ENCODE data around the gene JAKMIP3.
"Not testable (repeated sequence)": the region's sequence is repeated elsewhere in the genome, so short reads cannot be mapped to it uniquely, and the experiment has no call there.

Gene JAKMIP3

DNA sequence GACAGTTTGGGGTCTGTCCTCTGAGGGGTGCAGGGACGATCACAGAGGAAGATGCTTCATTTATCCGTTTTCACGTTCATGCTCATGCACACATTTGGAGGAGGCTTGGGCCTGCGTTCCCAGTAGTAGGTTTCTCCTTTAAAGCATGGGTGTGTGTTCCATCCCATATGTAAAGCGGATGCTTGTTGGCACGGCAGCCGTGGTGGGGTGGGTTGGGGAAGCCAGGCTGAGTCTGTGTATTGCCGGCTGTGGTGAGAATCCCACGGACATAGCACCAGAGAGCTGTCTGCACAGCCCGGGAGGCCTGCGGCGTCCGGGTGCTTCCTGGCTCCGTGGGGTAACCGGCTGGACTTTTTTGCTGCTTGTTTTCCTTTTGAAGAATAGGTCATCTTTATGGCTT lies 440 bp downstream of the JAKMIP3 start:
- DNase-seq (ENCODE audit: low read depth), result no peak

DNA sequence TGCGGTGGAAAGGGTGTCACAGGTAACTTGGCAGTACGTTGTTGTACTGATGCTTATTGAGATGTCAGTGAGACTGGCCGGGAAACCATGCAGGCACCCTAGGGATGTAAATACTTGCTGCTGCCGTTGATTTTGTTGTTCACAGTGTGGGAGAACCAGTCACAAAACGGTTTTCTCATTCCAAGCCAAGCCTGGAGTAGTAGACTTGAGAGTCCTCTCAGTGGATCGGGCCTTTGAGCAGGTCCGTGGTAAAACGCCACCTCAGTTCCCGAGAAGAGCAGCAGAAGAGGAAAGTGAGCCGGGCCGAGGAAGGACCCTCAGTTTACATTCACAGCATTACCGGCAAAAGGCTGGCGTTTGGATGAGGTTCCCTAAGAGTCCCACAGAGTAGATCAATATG lies 1.1 kb downstream of the JAKMIP3 start:
- no peak for DNase-seq (ENCODE audit: low read depth)

DNA sequence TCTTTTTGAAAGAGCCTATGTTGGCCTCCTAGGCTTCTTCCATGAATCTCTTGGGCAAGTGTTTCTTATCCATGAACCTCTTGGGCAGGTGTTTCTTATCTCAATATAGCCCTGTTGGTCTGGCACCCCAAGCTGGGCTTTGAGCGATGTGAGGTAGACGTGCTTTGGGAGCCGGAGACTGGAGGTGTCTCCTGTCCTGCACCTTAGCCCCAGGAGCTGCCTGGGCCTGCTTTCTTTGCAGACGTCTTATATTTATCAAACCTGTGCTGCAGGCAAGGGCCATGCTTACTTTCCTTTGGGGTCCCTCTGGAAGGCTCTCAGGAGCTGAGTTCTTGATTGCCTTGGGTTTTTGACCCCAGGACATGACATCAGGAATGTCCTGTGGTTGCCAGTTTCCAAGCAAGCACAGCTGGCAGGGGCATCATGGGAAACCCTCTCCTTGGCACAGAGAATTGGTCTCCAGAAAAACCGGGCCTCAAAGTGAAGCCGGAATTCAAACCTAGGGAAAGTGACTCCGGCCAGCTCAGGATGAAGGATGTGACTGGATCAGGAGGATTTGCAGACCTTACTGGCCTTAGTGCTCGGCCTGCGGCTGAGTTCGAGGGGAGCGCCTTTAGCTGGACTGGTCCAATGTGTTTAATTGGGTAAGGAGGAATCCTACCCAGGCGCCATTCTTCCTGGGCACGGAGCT lies 2.8 kb downstream of the JAKMIP3 start:
- no peak for DNase-seq (ENCODE audit: low read depth)

DNA sequence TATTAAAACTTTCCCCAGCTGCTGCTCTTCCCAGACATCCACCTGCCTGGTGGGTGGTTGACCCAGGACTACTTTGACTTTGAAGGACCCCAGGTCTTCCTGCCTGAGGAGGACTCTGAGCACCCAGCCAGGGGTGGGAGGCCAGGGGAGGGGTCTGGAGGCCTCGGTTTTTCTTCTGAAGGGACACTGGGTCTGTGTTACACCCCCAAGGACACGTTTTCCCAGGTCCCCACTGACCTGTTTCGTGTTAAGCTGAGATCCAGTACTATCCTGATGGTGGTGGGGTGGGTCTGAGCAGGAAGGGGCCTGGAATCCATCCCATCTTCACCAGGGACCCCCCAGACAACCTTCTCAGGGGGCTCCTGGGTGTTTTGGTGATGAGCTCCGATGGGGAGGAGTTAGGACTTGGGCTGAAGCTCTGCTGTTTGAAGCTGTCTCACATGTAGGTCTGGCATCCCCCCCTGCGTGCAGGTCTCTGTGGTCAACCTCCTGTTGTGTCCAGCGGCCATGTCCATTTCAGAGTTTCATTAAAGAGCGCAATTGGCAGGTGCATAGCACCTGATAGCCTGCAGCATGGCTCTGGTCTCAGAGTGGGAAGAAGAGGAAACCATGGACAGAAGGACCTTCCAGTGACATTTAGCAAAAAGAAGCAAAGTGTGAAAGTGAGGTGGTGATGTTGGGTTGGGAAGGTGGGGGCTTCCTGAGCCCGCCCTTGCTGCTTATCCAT lies 3.5 kb downstream of the JAKMIP3 start:
- no peak for DNase-seq (ENCODE audit: low read depth)

DNA sequence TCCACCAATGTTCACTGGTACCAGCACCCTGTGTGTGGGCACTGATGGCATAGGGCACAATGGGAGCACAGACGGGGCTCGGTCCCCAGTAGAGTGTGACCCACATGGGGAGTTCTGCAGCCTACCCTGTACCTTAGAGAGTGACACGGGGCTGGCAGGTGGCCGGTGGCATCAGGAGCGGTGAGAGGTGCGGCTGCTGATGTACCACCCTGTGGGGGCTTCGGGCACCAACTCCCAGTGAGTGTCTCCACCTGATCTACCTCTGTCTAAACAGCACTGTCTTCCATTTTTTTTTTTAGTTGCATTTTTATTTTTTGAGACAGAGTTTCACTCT lies 4.1 kb downstream of the JAKMIP3 start:
- no peak for DNase-seq (ENCODE audit: low read depth)

DNA sequence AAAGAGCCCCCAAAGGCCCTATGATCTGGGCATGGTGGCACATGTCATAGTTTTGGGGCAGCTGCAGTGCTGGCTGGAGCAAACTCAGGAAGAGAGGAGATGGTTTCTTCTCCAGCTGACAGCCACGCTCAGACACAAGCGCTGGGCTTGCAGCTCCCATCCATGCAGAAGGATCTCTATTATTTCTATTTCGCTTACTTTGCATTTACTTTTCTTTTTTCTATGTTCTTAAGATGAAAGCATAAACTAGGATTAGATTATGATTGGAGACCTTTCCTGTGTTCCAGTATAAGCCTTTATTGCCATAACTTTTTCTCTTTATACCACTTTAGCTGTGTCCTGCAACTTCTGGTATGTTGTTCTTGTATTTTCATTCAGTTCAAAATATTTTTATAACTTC lies 5.0 kb downstream of the JAKMIP3 start:
- no peak for DNase-seq (ENCODE audit: low read depth)

DNA sequence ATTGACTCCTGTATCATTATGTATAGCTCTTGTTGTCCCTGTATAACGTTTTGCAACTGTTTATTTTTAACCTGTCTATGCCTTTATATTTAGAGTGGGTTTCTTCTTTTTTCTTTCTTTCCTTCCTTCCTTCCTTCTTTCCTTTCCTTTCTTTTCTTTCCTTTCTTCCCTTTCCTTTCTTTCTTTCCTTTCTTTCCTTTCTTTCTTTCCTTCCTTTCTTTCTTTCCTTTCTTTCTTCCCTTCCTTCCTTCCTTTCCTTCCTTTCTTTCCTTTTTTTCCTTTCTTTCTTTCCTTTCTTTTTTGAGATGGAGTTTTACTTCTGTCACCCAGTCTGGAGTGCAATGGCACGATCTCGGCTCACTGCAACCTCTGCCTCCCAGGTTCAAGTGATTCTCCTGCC lies 5.9 kb downstream of the JAKMIP3 start:
- no peak for DNase-seq (ENCODE audit: low read depth)

DNA sequence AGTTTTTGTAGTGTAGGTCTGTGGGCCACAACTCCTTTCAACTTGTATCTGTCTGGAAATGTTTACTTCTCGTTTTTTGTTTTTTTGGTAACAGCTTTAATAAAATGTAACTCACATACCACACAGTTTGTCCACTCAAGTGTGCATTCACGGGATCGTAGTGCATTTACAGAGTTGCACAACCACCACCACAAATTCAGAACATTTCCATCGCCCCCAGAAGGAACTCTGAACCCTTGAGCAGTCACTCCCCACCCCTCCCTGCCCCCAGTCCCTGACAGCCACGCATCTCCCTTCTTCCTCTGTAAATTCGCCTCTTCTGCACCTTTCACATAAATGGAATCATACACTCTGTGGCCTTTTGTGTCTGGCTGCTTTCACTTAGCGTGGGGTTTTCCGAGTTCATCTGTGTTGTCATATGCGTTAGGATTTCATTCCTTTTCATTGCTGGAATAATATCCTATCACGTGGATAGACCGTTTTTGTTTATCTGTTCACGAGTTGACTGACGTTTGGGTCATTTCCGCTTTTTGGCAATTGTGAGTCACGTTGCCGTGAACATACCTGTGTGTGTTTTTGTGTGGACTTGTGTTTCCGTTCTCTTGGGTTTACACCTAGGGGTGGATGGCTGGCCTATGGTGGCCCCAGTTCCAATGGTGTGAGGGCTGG lies 10.3 kb downstream of the JAKMIP3 start:
- no peak for DNase-seq (ENCODE audit: low read depth)

DNA sequence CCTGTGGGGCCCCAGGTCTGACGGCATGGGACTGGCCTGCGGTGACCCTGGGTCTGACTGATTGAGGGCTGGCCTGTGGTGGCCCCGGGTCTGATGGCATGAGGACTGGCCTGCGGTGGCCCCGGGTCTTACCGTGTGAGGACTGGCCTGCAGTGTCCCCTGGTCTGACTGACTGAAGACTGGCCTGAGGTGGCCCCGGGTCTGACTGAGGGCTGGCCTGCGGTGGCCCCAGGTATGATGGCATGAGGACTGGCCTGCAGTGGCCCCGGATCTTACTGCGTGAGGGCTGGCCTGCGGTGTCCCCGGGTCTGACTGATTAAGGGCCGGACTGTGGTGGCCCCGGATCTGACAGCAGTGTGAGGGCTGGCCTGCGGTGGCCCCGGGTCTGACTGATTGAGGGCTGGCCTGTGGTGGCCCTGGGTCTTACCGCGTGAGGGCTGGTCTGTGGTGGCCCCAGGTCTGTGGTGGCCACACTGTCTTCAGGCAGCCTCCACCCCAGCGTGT lies 10.9 kb downstream of the JAKMIP3 start:
- DNase-seq (ENCODE audit: low read depth), result no peak

DNA sequence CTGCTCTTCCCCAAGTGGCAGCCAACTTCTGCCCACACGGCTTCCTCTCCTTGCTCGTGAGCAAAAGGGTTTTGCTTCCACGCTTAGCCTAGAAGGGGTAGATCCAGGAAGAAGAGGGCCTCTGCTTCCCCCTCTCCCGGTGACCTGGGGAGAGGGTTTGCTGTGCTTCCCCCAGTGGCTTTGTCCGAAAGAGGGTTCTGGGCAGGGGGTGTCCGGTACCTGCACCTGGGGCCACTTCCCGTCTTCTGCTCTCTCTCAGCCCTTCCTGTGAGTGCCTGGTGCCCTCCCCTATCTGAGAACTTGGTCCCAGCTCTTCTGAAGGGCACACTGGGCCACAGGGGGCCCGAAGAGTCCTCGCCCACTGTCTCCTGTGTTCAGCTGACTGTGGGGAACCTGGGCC lies 11.3 kb downstream of the JAKMIP3 start:
- DNase-seq (ENCODE audit: low read depth), result no peak

DNA sequence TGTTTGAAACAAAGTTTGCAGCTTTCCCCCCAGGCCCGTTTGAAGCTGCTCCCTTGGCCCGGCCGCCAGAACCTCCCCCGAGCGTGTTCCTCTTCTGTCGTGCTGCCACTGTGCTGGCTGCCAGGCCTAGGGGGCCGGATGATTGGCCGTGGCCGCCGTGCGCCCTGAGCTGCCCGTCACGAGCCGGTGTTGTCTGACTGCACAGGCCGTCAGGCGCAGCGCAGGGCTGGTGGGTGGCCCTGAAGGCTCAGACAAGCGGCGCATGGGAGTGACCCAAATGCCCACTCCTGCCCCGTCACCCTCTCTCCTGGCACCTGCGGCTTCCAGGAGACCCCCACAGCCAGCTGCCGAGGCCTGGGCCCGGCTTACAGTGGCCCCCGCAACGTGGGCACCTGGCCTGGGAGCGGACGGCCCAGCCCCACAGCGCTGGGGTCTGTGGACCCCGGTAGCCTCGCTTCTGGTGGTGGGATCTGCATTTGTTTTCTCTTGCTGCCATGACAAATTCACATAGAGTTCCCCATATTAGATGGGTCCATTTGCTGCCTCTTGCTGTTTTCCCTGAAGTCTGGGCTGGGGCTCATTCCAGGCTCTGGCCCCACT lies 13.1 kb downstream of the JAKMIP3 start:
- no peak for DNase-seq (ENCODE audit: low read depth)

DNA sequence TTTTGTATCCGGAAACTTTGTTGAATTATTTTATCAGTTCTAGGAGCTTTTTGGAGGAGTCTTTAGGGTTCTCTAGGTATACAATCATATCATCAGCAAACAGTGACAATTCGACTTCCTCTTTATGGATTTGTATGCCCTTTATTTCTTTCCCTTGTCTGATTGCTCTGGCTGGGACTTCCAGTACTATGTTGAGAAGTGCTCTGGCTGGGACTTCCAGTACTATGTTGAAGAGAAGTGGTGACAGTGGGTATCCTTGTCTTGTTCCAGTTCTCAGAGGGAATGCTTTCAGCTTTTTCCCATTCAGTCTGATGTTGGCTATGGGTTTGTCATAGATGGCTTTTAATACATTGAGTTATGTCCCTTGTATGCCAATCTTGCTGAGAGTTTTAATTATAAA lies 18.6 kb downstream of the JAKMIP3 start:
- DNase-seq (ENCODE audit: low read depth), result not testable (repeated sequence)

DNA sequence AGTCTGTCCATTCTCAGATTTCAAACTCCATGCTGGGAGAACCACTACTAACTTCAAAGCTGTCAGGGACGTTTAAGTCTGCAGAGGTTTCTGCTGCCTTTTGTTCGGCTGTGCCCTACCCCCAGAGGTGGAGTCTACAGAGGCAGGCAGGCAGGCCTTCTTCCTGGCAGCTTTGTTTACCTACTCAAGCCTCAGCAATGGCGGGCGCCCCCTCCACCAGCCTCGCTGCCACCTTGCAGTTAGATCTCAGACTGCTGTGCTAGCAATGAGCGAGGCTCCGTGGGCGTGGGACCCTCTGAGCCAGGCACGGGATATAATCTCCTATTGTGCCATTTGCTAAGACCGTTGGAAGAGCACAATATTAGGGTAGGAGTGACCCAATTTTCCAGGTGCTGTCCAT lies 27.5 kb downstream of the JAKMIP3 start:
- not testable (repeated sequence) for DNase-seq (ENCODE audit: low read depth)

DNA sequence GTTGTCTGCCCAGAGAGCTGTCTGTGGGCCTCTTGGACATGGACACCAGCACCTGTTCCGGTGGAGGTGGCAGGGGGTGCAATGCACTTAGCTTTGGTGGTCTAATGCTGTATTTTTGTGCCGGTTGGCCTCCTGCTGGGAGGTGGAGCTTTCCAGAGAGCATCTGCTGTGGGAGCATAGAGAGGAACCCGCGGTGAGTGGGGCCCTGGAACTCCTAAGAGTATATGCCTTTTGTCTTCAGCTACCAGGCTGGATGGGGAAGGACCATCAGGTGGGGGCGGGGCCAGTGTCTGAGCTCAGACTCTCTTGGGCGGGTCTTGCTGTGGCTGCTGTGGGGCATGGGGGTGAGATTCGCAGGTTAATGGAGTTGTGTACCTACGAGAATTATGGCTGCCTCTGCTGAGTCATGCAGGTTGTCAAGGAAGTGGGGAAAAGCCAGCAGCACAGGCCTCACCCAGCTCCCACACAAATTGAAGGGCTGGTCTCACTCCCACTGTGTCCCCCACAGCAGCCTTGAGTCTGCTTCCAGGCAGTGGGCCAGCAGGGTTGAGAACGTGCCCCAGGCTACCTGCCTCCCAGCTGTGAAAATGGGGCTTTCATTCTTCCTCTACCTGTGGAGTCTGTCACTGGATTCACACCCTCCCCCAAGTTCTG lies 29.0 kb downstream of the JAKMIP3 start:
- DNase-seq (ENCODE audit: low read depth), result no peak

DNA sequence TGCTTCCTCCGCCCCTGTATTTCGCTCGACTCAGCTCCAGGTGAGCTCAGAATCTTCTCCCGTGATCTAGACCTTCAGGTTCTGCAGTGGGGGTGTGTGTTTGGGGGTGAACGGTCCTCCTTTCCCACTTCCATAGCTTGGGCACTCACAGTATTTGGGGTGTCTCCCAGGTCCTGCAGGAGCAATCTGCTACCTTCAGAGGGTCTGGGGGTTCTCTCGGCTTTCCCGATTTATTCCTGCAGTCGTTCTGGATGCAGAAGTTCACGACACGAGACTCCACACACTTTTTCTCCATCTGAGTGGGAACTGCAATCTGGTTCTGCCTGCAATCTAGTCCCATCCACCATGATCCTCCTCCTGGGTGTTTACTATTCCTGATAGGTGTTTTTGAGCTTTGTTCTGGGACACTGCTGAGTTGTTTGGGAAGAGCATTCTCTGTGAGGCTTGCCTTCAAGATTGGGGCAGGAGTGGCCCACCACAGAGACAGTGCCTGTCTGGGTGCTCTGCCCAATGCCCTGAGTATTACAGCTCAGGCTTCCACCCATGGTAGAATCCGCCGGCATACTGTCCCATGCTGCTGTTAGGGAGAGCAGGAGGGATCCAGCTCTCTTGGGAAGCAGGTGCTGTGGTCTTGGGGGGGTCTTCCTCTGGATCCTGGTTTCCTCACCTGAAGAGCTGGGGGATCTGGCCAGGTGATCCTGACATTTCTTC lies 29.8 kb downstream of the JAKMIP3 start:
- no peak for DNase-seq (ENCODE audit: low read depth)

DNA sequence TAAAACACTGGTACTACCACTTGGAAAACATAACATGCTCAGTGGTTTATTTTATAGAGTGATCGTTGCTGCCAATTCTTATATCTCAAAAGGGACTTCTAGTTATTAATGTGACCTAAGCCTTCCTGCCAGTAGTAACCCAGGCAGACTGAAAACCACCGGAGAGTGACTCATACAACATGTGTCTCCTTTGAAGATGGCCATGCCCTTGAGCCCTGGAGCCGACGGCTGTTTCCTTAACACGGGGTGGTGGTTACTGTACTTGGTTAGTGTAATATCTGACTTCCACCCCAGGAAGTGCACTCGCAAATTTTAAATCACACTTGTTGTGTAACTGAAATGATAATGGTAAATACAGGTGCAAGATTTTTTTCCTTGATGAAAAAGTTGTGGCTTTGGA lies 30.5 kb downstream of the JAKMIP3 start:
- DNase-seq (ENCODE audit: low read depth), result no peak

DNA sequence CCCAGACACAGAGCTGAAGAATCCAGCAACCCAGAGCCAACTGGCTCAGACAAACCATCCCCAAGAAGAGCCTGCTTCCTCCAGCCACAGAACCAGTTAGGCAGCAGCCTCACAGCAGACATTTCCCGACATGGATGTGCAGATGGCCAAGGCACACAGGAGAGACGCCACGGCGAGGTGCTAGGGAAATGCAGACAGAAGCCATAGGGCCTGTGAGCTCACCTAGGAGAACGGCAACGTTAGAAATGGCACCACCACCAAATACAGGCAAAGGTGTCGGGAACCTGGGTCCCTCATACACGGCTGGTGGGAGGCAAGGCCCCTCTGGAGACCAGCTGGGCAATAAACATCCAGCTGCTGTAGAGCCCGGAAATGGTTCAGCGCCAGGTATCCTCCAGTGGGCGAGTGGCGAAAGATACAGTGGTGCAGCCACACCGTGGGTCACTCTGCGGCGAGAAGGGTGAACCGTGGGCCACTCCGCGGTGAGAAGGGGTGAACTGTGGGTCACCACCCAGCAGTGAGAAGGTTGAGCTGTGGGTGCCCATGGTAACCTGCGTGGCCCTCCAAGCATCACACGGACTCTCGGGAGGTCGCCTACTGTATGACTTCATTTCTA lies 31.2 kb downstream of the JAKMIP3 start:
- DNase-seq (ENCODE audit: low read depth), result no peak

DNA sequence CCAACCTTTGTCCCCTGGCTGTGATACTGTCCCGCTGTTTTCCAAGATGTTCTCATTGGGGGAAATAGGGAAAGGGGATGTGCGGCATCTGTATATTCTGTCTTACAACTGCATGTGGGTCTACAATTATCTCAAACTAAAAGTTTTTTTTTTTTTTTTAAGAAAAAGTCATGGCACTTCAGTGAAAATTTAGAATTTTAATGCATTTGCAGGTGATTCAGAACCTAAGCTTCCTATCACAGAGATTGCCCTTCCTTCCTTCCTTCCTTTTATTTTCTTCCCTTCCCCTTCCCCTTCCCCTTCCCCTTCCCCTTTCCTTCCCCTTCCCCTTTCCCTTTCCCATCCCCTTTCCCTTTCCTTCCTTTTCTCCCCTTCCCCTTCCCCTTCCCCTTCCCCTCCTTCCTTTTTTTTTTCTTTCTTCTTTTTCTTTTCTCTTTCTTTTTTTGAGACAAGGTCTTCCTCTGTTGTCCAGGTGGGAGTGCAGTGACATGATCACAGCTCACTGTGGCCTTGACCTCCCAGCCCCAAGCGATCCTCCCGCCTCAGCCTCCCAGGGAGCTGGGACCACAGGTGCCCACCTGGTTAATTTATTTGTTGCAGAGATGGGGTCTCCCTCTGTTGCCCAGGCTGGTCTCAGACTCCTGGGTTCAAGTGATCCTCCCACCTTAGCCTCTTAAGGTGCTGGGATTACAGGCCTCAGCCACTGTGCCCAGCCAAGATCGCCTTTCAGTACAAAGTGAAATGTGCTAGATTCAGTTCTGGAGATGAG lies 32.0 kb downstream of the JAKMIP3 start:
- no peak for DNase-seq (ENCODE audit: low read depth)

DNA sequence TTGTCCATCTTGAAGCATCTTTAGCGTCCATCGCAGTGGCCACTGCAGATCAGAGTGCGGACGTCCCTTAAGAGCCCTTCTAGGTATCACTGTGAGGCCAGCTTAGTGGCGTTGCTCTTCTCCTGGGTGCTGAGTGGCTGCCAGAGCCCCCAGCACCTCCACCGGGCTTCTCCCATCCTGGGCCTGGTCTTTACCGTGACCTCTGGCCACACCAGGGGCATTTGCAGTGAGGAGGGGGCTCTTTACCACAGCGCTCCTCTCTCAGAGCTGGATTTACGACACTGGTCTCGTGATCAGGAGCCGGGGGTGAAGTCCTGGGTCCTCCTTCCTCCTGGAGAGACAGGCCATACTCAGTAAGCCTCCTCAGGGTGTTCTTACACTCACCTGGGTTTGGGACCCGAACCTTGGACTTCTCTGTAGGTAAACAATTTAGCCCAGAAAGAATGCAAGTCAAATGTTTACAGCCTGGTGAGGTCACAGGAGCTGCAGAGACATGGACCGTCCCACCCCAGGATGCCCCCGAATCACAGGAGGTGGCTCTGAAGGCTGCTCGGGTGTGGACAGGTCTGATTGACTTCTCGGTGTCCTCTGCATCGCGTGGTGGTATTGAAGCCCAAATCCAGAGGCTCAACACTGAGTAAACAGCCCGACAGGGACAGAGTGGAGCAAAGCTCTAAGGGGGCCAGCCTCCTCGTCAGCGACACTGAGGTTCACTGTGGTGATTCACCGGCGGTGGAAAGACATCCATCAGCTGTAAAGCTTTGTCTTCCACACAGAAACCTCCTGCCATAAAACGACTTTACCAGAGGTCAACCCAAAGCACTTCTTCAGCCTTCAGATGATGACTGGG lies 33.0 kb downstream of the JAKMIP3 start:
- DNase-seq (ENCODE audit: low read depth), result no peak

All from stimulated activated CD8-positive, alpha-beta memory T cell treated with anti-CD3 and anti-CD28 coated beads, Interleukin-12 subunit alpha, Interleukin-12 subunit beta, amount 100 ng/mL, for 4 hours (primary cell).